Measurements from ENCODE around the gene LUC7L3. TPM values are rescaled to one million over a fixed set of nuclear protein-coding genes. Genes with fewer than 3 reads are reported as not detected.

LUC7L3 gene
- total RNA-seq, 1 experiment from 2014 or later, result 184 TPM

DNA sequence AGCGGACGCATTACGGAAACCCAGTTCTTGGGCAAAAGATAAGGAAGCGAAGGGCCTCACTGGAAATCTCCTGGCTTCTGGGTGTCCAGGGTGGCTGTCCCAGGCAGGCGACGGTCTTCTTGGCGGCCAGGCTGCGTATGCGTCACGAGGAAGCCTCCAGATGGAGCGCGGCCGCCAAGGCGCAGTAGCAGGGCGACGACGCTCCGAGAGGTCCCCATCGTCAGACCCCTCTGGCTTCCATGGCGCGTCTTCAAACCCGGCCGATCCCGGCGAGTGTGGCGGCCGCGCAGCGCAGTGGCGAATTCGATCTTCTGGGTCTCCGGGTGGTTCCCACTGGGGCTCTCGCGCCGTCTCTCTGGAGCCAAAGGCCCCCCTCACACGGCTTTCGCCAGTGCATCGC is 61.8 kb downstream of the LUC7L3 start:
- Histone ChIP-seq H3K9me2 (ENCODE audit: insufficient read depth) (no peaks in the 10 kb centered on the region), H3K4me3 (replicated peaks in 1 of 2; ENCODE audit: low read depth in 1 of 2, low read length in 2 of 2) (no peak overlapping the region), H3K9me3 (ENCODE audit: control insufficient read depth in 1 of 2, insufficient read depth in 1 of 2, low read depth in 1 of 2, low read length in 2 of 2) (no peaks in the 10 kb centered on the region), H4K20me1 (ENCODE audit: insufficient read depth) (no peaks in the 10 kb centered on the region), H3K4me2 (ENCODE audit: low read length) (no peak overlapping the region), H3K9ac (ENCODE audit: low read length) (no peak overlapping the region), H3K27ac (ENCODE audit: low read depth, low read length) (no peak overlapping the region), H3K27me3 (ENCODE audit: insufficient read depth, low read length) (no peaks in the 10 kb centered on the region), H3K36me3 (ENCODE audit: control insufficient read depth in 1 of 2, insufficient read depth in 2 of 2, low read length in 2 of 2) (no peaks in the 10 kb centered on the region), H3K4me1 (ENCODE audit: control insufficient read depth in 1 of 2, insufficient read depth in 2 of 2, low read length in 2 of 2) (peaks cover 0 to 9% of the 10 kb centered on the region in 2 experiments; a peak in 2 of 4 replicates), H3K79me2 (ENCODE audit: insufficient read depth, low read length) (no peaks in the 10 kb centered on the region), H2AFZ (ENCODE audit: low read depth, low read length, poor library complexity, severe bottlenecking) (no peak overlapping the region)
- POLR2A ChIA-PET, result no interaction called here
- no TSS peak for BruUV-seq (replicated peaks)
- intact Hi-C loops (cut with micrococcal nuclease), result loop anchor here (5.0 kb wide), 2 partner anchors 276 to 371 kb away; partner anchors contain the start of gene NME1
- no peak for ATAC-seq
- TF ChIP-seq EZH2 (IDR thresholded peaks at IDR 0.05) (no peak), FOSL1 (IDR thresholded peaks at IDR 0.05; ENCODE audit: low read depth) (no peak), POLR2AphosphoS5 (IDR thresholded peaks at IDR 0.05; ENCODE audit: low read depth, low read length) (no peak), EGR1 (IDR thresholded peaks at IDR 0.05; ENCODE audit: low read depth) (no peak), SRF (IDR thresholded peaks at IDR 0.05; ENCODE audit: low read depth) (no peak), JUND (IDR thresholded peaks at IDR 0.05) (no peak), CBX3 (IDR thresholded peaks at IDR 0.05; ENCODE audit: low read depth) (no peak)
- TF ChIP-seq, protein P1, sequence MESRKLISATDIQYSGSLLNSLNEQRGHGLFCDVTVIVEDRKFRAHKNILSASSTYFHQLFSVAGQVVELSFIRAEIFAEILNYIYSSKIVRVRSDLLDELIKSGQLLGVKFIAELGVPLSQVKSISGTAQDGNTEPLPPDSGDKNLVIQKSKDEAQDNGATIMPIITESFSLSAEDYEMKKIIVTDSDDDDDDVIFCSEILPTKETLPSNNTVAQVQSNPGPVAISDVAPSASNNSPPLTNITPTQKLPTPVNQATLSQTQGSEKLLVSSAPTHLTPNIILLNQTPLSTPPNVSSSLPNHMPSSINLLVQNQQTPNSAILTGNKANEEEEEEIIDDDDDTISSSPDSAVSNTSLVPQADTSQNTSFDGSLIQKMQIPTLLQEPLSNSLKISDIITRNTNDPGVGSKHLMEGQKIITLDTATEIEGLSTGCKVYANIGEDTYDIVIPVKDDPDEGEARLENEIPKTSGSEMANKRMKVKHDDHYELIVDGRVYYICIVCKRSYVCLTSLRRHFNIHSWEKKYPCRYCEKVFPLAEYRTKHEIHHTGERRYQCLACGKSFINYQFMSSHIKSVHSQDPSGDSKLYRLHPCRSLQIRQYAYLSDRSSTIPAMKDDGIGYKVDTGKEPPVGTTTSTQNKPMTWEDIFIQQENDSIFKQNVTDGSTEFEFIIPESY (IDR thresholded peaks at IDR 0.05; ENCODE audit: extremely low read depth, insufficient replicate concordance, low read length), result no peak
- TF ChIP-seq, protein P2, sequence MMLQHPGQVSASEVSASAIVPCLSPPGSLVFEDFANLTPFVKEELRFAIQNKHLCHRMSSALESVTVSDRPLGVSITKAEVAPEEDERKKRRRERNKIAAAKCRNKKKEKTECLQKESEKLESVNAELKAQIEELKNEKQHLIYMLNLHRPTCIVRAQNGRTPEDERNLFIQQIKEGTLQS (IDR thresholded peaks at IDR 0.05), result no peak
- CTCF ChIA-PET, result interaction anchor here (2.9 to 5.6 kb wide), 3 partner anchors 18 to 61 kb away, joined by 16 to 127 read pairs (median 21); no protein-coding TSS in a partner anchor
- RAD21 ChIA-PET (ENCODE audit: low non-redundant PET in 1 of 2, low total read pairs in 2 of 2, uncharacterized antibody in 2 of 2, unreplicated experiment in 2 of 2), result no interaction called here
- DNase-seq (ENCODE audit: low read depth, low spot score), result no peak
